Spleen (tissue), 13 donors: ENCODE measurements around the gene FFAR4. TPM values are rescaled to one million over a fixed set of nuclear protein-coding genes. Genes with fewer than 3 reads are reported as not detected.
A peak's percentile ranks its signal among the peaks of the same experiment; 100 is the strongest.
"Not testable (repeated sequence)": the region's sequence is repeated elsewhere in the genome, so short reads cannot be mapped to it uniquely, and the experiment has no call there.

ENCODE experiments used
- DNase-seq: peaks from one replicate; pipeline ENCODE4 v3.0.0-alpha.2; 2020
- H3K27ac ChIP-seq, 8 donors: fragments of 200-600 bp; sonication (generic) in 7 of 8; 1 replicate in 4 of 8; 2 replicates in 4 of 8; pipeline versions ENCODE4 v1.5.0 to v1.8.0; 2016 to 2021; ENCODE audit warnings: inconsistent platforms in 4 of 8, mild to moderate bottlenecking in 4 of 8, moderate library complexity in 1 of 8
- H3K27me3 ChIP-seq, 7 donors: fragments of 200-600 bp; sonication (generic) in 6 of 7; replicated peaks in 1 of 7; 1 replicate in 4 of 7; 2 replicates in 3 of 7; pipeline versions ENCODE4 v1.5.0 to v1.8.0; 2016 to 2021; ENCODE audit warnings: inconsistent platforms in 3 of 7, mild to moderate bottlenecking in 1 of 7
- H3K36me3 ChIP-seq, 6 donors: fragments of 200-600 bp; sonication (generic) in 5 of 6; 1 replicate in 4 of 6; 2 replicates in 2 of 6; pipeline versions ENCODE4 v1.5.0 to v1.8.0; 2016 to 2021; ENCODE audit warnings: inconsistent platforms in 2 of 6
- H3K4me1 ChIP-seq, 6 donors: fragments of 200-600 bp; sonication (generic) in 5 of 6; 1 replicate in 3 of 6; 2 replicates in 3 of 6; pipeline versions ENCODE4 v1.5.0 to v1.8.0; 2016 to 2021; ENCODE audit warnings: inconsistent platforms in 3 of 6
- H3K4me3 ChIP-seq, 8 donors: fragments of 200-600 bp; sonication (generic) in 7 of 8; 1 replicate in 4 of 8; 2 replicates in 4 of 8; pipeline versions ENCODE4 v1.5.0 to v1.8.0; 2016 to 2021; ENCODE audit warnings: inconsistent platforms in 4 of 8, mild to moderate bottlenecking in 4 of 8, moderate library complexity in 2 of 8
- H3K9me3 ChIP-seq, 8 donors: fragments of 200-600 bp; sonication (generic) in 7 of 8; 1 replicate in 4 of 8; 2 replicates in 4 of 8; pipeline versions ENCODE4 v1.5.0 to v1.8.0; 2016 to 2021; ENCODE audit warnings: inconsistent platforms in 4 of 8
- POLR2A ChIP-seq, 3 donors: fragments of 450-650 bp; IDR thresholded peaks; one replicate each; pipeline ENCODE4 v1.5.1; 2017; ENCODE audit warnings: antibody characterized with exemption in 3 of 3, mild to moderate bottlenecking in 1 of 3
- POLR2AphosphoS5 ChIP-seq, 3 donors: sonication (generic); formaldehyde crosslinking; IDR thresholded peaks; one replicate each; pipeline ENCODE4 v1.5.1; 2017; ENCODE audit warnings: antibody characterized with exemption in 3 of 3
- WGBS, 5 donors: extraction: QIAGEN DNeasy Blood & Tissue Kit in 3 of 5; methylation state at CpG; one replicate each; pipeline versions ENCODE4 v1.1.5 to v1.1.7; 2013 to 2018; 5-methylcytosine and 5-hydroxymethylcytosine counted together
- intact Hi-C: fragments of 100-400 bp; cut with DNase I; formaldehyde crosslinking; loops from one replicate; pipeline ENCODE4 v1.15.0; 2023; ENCODE audit warnings: low total_unique reads
- long read RNA-seq, 2 donors: transcript quantifications; one replicate each; lab custom pipeline, GENCODE V29; 2026
- polyA plus RNA-seq, 3 donors: library from polyadenylated mRNA; stranded (reverse); fragments of 200-250 nt; gene quantifications; one replicate each; pipeline ENCODE4 v1.2.1, GENCODE V29; 2013
- total RNA-seq, 7 donors: library from RNA; depleted of rRNA in 3 of 7; stranded (reverse); fragments of >200 nt in 3 of 7; fragmentation: NEBNext Ultra II Directional in 4 of 7; extraction: Animal tissue kit (Norgen Biotek cat#: 25700) in 4 of 7; gene quantifications; one replicate each; pipeline versions ENCODE4 v1.1.0 to v1.2.1, GENCODE V29; 2016 to 2021
- TF ChIP-seq, protein P1 (sequence below), 11 experiments: fragments of 200-600 bp in 7 of 11; fragments of 450-650 bp in 4 of 11; sonication (generic) in 4 of 11; IDR thresholded peaks in 8 of 11; conservative IDR thresholded peaks in 3 of 11; 1 replicate in 7 of 11; 2 replicates in 4 of 11; pipeline versions ENCODE4 v1.4.0 to v1.8.0; 2016 to 2021; ENCODE audit warnings: antibody characterized with exemption in 11 of 11, inconsistent platforms in 4 of 11, mild to moderate bottlenecking in 1 of 11
- donor health status: healthy with polysubstance abuse.
- donor health status: DM: no; HTN: no; CAD: no; lungs with moderate emphysema.
- donor health status: DM: no; HTN: no; CAD: no.
- donor health status: Bipolar disorder and iron deficiency.
- donor health status: healthy.
- donor health status: DM: no; HTN: no; CAD: no.
- donor health status: DM: yes; HTN: yes; CAD: no.

FFAR4 gene
- total RNA-seq = under 1 TPM in 1 of 7 donors, not detected in 6; 0.13 TPM
- under 1 TPM; 0.02 to 0.06 (median 0.02) TPM for polyA plus RNA-seq
- long read RNA-seq, donor 1 = 0 reads
- long read RNA-seq, donor 2, partial matches to known transcripts = 0 of 6 reads
- long read RNA-seq, donor 2, other reads (novel, unspliced or antisense) = 5 of 6 reads

DNA sequence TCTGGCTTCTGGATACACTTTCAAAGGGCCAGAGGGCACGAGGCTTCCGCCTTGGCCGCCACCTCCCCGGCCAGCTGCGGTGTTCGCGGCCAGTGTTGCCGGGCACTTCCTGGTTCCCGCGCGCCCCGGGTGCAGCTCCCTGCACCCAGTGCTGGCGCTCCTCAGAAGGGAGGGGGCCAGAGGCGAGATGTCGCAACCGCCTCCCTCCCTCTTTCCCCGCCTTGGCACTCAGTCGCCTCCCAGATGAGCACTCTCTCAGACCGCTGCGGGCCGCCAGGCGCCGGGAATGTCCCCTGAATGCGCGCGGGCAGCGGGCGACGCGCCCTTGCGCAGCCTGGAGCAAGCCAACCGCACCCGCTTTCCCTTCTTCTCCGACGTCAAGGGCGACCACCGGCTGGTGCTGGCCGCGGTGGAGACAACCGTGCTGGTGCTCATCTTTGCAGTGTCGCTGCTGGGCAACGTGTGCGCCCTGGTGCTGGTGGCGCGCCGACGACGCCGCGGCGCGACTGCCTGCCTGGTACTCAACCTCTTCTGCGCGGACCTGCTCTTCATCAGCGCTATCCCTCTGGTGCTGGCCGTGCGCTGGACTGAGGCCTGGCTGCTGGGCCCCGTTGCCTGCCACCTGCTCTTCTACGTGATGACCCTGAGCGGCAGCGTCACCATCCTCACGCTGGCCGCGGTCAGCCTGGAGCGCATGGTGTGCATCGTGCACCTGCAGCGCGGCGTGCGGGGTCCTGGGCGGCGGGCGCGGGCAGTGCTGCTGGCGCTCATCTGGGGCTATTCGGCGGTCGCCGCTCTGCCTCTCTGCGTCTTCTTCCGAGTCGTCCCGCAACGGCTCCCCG is at the start of gene FFAR4:
FFAR4 (plus strand) TSS at position 231 of the 842 bp plus-strand sequence; CDS start at position 287, 56 bp downstream.
- no peaks in the 10 kb centered on the region for H3K36me3 ChIP-seq
- no peaks in the 10 kb centered on the region for H3K9me3 ChIP-seq
- H3K4me3 ChIP-seq = peak within 1 kb of the TSS in 7 of 8 donors; percentile 12 to 53 (median 31)
- TF ChIP-seq POLR2A (IDR thresholded peaks at IDR 0.05) = no peak
- no peak for TF ChIP-seq POLR2AphosphoS5 (IDR thresholded peaks at IDR 0.05)
- TF ChIP-seq, protein P1, sequence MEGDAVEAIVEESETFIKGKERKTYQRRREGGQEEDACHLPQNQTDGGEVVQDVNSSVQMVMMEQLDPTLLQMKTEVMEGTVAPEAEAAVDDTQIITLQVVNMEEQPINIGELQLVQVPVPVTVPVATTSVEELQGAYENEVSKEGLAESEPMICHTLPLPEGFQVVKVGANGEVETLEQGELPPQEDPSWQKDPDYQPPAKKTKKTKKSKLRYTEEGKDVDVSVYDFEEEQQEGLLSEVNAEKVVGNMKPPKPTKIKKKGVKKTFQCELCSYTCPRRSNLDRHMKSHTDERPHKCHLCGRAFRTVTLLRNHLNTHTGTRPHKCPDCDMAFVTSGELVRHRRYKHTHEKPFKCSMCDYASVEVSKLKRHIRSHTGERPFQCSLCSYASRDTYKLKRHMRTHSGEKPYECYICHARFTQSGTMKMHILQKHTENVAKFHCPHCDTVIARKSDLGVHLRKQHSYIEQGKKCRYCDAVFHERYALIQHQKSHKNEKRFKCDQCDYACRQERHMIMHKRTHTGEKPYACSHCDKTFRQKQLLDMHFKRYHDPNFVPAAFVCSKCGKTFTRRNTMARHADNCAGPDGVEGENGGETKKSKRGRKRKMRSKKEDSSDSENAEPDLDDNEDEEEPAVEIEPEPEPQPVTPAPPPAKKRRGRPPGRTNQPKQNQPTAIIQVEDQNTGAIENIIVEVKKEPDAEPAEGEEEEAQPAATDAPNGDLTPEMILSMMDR (IDR thresholded peaks at IDR 0.05 in 8 of 11, conservative IDR thresholded peaks at IDR 0.05 in 3 of 11) = no peak
- H3K27ac ChIP-seq = no peak within 1 kb of the TSS
- H3K27me3 ChIP-seq = peaks cover 0 to 74% (median 40%) of the 10 kb centered on the region in 7 donors
- intact Hi-C loops = no loop called here
- no peak for DNase-seq
- WGBS, 5 donors = 0 to 4% (median 3%) methylated on average over 12 to 84 of the region's 85 CpGs
- H3K4me1 ChIP-seq = peaks cover 3 to 28% (median 15%) of the 10 kb centered on the region in 6 donors

DNA sequence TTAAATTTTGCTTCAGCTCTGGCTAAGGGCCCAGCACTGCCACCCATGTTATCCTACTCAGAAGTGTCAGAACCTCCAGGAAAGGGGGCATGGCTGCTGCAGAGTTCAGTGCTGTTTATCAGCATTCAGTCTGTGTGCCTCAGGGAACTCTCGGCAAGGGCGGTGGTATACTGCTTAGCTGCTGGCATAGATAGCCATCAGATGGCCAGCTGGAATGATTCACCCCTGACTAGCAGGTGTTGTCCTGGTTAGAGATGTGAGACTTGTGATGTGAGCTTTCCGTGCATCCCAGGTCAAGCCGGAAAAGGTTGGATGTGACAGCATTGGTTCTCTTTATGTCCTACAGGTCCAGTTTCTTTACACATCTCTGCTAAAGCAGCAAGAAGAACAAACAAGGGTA is 47.9 kb upstream of the FFAR4 start:
- Histone ChIP-seq H3K36me3 (peaks cover 0 to 49% (median 0%) of the 10 kb centered on the region in 6 donors), H3K4me1 (peaks cover 0 to 34% (median 3%) of the 10 kb centered on the region in 6 donors), H3K9me3 (peaks cover 0 to 8% (median 0%) of the 10 kb centered on the region in 8 donors), H3K27ac (no peak overlapping the region), H3K27me3 (no peaks in the 10 kb centered on the region), H3K4me3 (no peak overlapping the region)
- intact Hi-C loops = no loop called here
- no peak for DNase-seq
- WGBS, 5 donors = 94 to 100% (median 98%) methylated on average over 4 of the region's 4 CpGs
- TF ChIP-seq, protein P1 (IDR thresholded peaks at IDR 0.05 in 8 of 11, conservative IDR thresholded peaks at IDR 0.05 in 3 of 11) = no peak
- TF ChIP-seq POLR2AphosphoS5 (IDR thresholded peaks at IDR 0.05) = no peak
- no peak for TF ChIP-seq POLR2A (IDR thresholded peaks at IDR 0.05)

DNA sequence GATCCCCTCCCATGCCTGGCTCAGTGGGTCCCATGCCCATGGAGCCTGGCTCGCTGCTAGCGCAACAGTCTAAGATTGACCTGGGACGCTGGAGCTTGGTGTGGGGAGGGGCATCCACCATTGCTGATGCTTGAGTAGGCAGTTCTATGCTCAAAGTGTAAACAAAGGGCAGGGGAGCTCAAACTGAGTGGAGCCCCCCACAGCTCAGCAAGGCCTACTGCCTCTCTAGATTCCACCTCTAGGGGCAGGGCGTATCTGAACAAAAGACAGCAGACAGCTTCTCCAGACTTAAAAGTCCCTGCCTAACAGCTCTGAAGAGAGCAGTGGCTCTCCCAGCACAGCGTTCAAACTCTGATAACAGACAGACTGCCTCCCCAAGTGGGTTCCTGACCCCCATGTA is 31.2 kb upstream of the FFAR4 start:
- intact Hi-C loops = no loop called here
- H3K4me3 ChIP-seq = no peak overlapping the region
- H3K27me3 ChIP-seq = peaks cover 0 to 22% (median 0%) of the 10 kb centered on the region in 7 donors
- no peaks in the 10 kb centered on the region for H3K4me1 ChIP-seq
- H3K27ac ChIP-seq = no peak overlapping the region
- 85 to 100% (median 96%) methylated on average over 3 to 5 of the region's 5 CpGs for WGBS, 5 donors
- no peaks in the 10 kb centered on the region for H3K9me3 ChIP-seq
- TF ChIP-seq, protein P1 (IDR thresholded peaks at IDR 0.05 in 8 of 11, conservative IDR thresholded peaks at IDR 0.05 in 3 of 11) = no peak
- TF ChIP-seq POLR2AphosphoS5 (IDR thresholded peaks at IDR 0.05) (no peak), POLR2A (IDR thresholded peaks at IDR 0.05) (no peak)
- H3K36me3 ChIP-seq = no peaks in the 10 kb centered on the region
- DNase-seq = no peak

DNA sequence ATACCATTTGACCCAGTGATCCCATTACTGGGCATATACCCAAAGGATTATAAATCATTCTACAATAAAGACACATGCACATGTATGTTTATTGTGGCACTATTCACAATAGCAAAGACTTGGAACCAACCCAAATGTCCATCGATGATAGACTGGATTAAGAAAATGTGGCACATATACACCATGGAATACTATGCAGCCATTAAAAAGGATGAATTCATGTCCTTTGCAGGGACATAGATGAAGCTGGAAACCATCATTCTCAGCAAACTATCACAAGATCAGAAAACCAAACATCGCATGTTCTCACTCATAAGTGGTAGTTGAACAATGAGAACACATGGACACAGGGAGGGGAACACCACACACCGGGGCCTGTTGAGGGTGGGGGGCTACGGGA is 25.6 kb upstream of the FFAR4 start:
- 88 to 99% (median 95%) methylated on average over 4 of the region's 4 CpGs for WGBS, 5 donors
- H3K27ac ChIP-seq, H3K9me3 ChIP-seq, H3K27me3 ChIP-seq, H3K4me1 ChIP-seq, H3K4me3 ChIP-seq, DNase-seq, intact Hi-C loops, H3K36me3 ChIP-seq: not testable (repeated sequence)
